ENCODE data around the gene KCNG2.

Gene KCNG2

GRCh38 chr18:79760881-79761280, 36.9 kb upstream of the KCNG2 start:
- H3K4me3 ChIP-seq (ENCODE audit: low read length): no peak overlapping the region
- TF ChIP-seq CTCF (conservative IDR thresholded peaks at IDR 0.05; ENCODE audit: low read depth, low read length): no peak
- no peak for DNase-seq (ENCODE audit: low read depth)

- no peak for DNase-seq (ENCODE audit: low read depth)
- TF ChIP-seq CTCF (conservative IDR thresholded peaks at IDR 0.05; ENCODE audit: low read depth, low read length): no peak
These were observed 34.3 kb upstream of the KCNG2 start for GRCh38 chr18:79763407-79763806.

GRCh38 chr18:79764131-79764530, 33.6 kb upstream of the KCNG2 start:
- H3K4me3 ChIP-seq (ENCODE audit: low read length): no peak overlapping the region
- no peak for TF ChIP-seq CTCF (conservative IDR thresholded peaks at IDR 0.05; ENCODE audit: low read depth, low read length)
- DNase-seq (ENCODE audit: low read depth): no peak

More at GRCh38 chr18:79763407-79763806, 34.3 kb upstream of the KCNG2 start:
- no peak overlapping the region for H3K4me3 ChIP-seq (ENCODE audit: low read length)

DNA sequence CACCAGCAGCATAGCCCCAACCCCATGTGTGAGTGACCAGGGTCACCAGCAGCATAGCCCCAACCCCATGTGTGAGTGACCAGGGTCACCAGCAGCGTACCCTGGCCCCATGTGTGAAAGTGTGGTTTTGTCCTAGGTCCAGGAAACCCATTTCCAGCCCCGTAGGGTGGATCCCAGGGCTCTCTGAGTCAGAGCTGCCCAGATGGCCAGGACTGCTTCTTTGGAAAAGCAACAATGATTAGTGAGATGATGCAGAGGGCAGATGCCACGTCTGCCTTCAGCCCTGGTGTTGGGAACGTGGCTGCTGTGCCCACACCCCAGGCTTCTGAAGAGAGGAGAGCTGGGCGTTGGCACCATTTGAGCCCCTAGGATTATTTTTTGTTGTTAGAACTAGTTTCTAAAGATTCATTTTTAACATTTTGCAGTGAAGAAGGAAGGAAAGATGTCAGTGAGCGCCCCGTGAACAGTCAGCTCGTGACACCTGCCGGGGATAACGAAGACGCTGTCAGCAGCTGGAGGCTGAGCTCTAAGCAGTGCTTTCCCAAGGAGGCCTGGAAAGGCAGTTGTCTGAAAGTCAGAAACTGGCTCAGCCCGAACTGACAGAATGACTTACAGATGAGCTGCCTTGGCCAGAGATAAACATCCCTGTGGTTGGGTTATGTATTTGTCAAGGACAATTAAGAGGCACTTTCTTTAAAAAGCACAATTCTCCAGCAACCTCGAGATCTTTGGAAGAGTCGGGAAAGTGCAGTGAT, 32.1 kb upstream of the KCNG2 start:
- DNase-seq (ENCODE audit: low read depth): no peak
- TF ChIP-seq CTCF (conservative IDR thresholded peaks at IDR 0.05; ENCODE audit: low read depth, low read length): no peak
- no peak overlapping the region for H3K4me3 ChIP-seq (ENCODE audit: low read length)

GRCh38 chr18:79766308-79766707, 31.4 kb upstream of the KCNG2 start:
- no peak for TF ChIP-seq CTCF (conservative IDR thresholded peaks at IDR 0.05; ENCODE audit: low read depth, low read length)
- no peak overlapping the region for H3K4me3 ChIP-seq (ENCODE audit: low read length)
- no peak for DNase-seq (ENCODE audit: low read depth)

DNA sequence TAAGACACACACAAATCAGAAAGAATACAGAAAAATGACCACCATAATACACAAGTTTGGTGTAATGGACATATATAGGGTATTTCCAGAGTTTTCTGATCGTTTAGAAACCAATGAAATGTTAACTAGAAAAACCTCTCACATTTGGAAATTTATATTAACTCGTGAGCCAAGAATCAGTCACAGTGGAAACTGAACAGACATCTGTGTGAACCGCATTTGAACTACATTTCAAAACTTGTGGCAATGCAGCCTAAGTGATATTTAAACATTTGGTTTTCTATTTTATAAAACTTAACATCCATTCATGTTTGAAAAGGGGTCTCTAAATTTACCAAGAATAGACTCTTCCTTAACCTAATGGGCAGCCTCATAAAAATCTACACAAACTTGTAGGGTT, 29.0 kb upstream of the KCNG2 start:
- DNase-seq (ENCODE audit: low read depth): no peak
- no peak overlapping the region for H3K4me3 ChIP-seq (ENCODE audit: low read length)
- no peak for TF ChIP-seq CTCF (conservative IDR thresholded peaks at IDR 0.05; ENCODE audit: low read depth, low read length)

Data from retinal pigment epithelial cell (primary cell).